Heart left ventricle (tissue), 13 donors: Measurements from ENCODE around the gene RPS29.

ENCODE experiments used
- POLR2A ChIP-seq, 2 donors: fragments of 450-650 bp; IDR thresholded peaks; one replicate each; pipeline ENCODE4 v1.6.1; 2017; ENCODE audit warnings: antibody characterized with exemption in 2 of 2, mild to moderate bottlenecking in 2 of 2, moderate library complexity in 2 of 2
- TF ChIP-seq, protein P1 (sequence below), 12 donors: fragments of 200-600 bp; sonication (generic) in 4 of 12; IDR thresholded peaks; one replicate each; pipeline versions ENCODE4 v1.5.0 to v1.8.0; 2018 to 2022; ENCODE audit warnings: antibody characterized with exemption in 12 of 12, mild to moderate bottlenecking in 5 of 12
- donor health status: ischemic (EF 13 %, LVEDD 7.1; RV severe dilation, severe dysfunction).
- donor health status: DM: no; HTN: yes; CAD: no.
- donor health status: DM: no; HTN: no; CAD: no.
- donor health status: ischemic (EF 25% LVEDD 6.9; RV normal size, moderate dysfunction).
- donor health status: ischemic (EF 25% LVEDD 5.7; RV mildly dilated, moderate dysfunction).
- donor health status: ischemic (EF 35%, LVEDD 5.7; RV mildly dilated, moderate dysfunction).
- donor health status: nonischemic (EF 11% LVEDD 7.7; RV severe dilation, severe dysfunction).
- donor health status: DM: yes; HTN: yes; CAD: no.
- donor health status: PGD.
- donor health status: ischemic (EF 29% LVEDD 5.4; RV normal size, mild dysfunction).
- donor health status: nonischemic (EF 23%, LVEDD 6.1; RV moderate dilation, normal function).

DNA sequence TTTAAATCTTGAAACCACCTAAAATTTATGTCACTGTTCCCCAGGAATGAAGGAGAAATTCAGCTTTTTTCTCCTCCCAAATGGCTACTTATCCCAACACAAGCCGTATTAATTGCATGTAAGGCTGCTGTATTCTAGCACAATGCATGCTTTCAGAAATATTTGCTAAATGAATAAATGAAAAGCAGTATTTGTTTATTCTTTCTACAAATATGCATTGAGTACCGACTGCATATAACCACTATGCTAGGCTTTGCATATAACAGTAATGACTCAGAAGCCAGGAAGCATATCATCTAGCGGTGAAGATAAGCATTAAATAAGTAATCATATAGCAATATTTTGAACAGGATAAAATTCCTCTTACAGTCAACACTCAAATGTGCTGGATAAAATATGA, 6.8 kb upstream of the RPS29 start:
- TF ChIP-seq, protein P1, sequence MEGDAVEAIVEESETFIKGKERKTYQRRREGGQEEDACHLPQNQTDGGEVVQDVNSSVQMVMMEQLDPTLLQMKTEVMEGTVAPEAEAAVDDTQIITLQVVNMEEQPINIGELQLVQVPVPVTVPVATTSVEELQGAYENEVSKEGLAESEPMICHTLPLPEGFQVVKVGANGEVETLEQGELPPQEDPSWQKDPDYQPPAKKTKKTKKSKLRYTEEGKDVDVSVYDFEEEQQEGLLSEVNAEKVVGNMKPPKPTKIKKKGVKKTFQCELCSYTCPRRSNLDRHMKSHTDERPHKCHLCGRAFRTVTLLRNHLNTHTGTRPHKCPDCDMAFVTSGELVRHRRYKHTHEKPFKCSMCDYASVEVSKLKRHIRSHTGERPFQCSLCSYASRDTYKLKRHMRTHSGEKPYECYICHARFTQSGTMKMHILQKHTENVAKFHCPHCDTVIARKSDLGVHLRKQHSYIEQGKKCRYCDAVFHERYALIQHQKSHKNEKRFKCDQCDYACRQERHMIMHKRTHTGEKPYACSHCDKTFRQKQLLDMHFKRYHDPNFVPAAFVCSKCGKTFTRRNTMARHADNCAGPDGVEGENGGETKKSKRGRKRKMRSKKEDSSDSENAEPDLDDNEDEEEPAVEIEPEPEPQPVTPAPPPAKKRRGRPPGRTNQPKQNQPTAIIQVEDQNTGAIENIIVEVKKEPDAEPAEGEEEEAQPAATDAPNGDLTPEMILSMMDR (IDR thresholded peaks at IDR 0.05) = no peak
- no peak for TF ChIP-seq POLR2A (IDR thresholded peaks at IDR 0.05)
